HG03521 (cell line): Measurements from ENCODE around the gene ZNF821.
"Not testable (repeated sequence)": the region's sequence is repeated elsewhere in the genome, so short reads cannot be mapped to it uniquely, and the experiment has no call there.

ENCODE experiments used
- ATAC-seq: cut with Tn5 transposase; IDR thresholded peaks from one replicate; pipeline ENCODE4 v1.9.1; 2021; ENCODE audit warnings: mild to moderate bottlenecking, moderate library complexity; ENCODE audit not compliant: unreplicated experiment

The ZNF821 gene

GRCh38 chr16:71883849-71884638 is at the start of gene ZNF821:
Gene ZNF821, minus strand, starts transcription at chr16:71884182. Its CDS starts 4,236 bp downstream, at chr16:71879946.
- peak; percentile 29 for ATAC-seq

DNA sequence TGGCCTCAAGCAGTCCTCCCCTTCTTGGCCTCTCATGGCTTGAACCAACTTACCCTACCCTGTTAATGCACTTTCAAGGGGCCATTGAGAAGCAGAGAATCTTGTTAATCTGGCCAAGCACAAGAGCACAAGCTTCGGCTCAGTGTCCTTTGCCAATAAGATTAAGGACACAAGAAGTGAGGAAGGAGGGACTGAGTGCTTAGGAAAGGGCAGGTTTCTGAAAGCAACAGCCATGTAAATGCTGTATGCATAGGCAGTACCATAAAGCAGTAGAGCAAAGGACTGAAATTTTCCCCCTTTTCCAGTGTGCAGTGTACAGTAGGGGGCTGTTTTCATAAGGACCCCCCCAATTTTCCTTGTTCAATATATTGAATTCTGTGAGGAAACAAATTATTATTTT is 49.0 kb upstream of the ZNF821 start:
- no peak for ATAC-seq

- ATAC-seq: no peak
These were observed 47.6 kb upstream of the ZNF821 start for GRCh38 chr16:71931599-71931998.

DNA sequence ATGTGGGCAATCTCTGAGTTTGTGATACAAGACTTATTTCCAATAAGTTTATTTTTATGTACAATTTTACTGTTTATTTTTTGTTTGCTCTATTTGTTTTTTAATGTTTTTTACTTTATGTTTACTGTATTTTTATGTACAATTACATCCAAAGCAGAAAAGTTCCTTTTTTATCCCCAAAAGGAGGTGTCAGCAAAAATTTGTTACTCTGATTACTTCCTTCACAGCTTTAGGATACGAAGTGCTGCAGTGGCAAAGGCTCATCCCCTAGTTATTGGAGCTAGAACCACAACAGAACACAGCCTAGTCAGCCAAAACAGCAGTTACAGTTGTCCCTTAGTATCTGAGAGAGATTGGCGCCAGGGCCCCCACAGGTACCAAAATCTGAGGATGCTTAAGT is 47.0 kb upstream of the ZNF821 start:
- no peak for ATAC-seq

- ATAC-seq: no peak
These were observed 46.1 kb upstream of the ZNF821 start for GRCh38 chr16:71930013-71930563.

- ATAC-seq: no peak
These were observed 45.1 kb upstream of the ZNF821 start for GRCh38 chr16:71929048-71929447.

- no peak for ATAC-seq
These were observed 43.8 kb upstream of the ZNF821 start for GRCh38 chr16:71927787-71928186.

GRCh38 chr16:71927383-71927782 is 43.4 kb upstream of the ZNF821 start:
- ATAC-seq: no peak

DNA sequence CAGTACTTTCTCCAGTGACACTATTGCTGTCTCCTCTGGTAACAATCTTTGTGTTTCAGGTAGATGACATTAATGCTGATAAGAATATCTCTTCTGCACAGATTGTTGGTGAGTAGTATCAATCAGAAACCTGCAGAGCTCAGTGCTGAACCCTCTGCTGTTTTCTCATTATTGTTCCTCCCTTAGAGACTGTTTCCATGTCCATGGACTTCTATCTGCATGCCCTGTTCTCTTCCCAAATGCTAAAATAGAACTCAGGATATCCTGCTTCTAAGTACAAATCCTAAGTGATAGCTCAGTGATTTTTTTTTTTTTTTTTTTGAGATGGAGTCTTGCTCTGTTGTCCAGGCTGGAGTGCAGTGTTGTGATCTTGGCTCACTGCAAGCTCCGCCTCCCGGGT is 40.7 kb upstream of the ZNF821 start:
- no peak for ATAC-seq

GRCh38 chr16:71923941-71924690 is 40.1 kb upstream of the ZNF821 start:
- no peak for ATAC-seq

DNA sequence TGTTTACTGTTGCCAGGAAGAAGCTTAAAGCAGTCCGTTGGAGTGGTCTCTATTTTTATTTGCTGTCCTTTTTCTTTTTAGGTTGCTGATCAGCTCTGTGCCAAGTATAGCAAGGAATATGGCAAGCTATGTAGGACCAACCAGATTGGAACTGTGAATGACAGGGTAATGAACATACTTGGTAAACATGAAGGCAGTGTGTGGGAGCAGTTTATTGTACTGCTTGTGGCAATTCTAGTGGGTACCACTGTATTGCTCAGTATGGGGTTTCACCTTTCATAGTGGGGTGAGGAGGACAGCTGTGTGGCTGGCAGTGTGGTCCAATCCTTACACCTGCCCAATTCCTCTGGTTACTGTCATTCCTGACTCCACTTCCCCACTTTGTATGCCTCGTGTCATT is 36.7 kb upstream of the ZNF821 start:
- ATAC-seq: no peak

- ATAC-seq: peak; percentile 75
These were observed 35.1 kb upstream of the ZNF821 start for GRCh38 chr16:71919035-71919434.

DNA sequence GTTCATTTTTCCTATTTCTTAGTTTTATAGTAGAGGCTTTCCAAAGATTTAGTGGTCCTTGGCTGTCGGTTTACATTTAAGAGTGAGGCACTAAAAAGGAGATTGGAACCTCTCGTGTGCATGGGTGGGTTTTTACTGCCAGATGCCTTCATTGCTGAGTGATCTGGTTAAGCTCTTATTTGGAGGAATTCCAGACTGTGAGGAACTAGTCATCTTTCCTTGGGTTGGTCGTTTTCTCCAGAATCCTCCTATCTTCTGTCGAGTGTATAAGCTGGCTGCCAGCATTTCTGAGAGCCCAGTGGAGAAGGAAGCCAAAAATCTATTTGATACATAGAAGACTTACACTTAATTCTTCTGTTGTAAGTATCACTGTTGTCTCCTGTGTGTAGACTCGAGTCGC is 33.9 kb upstream of the ZNF821 start:
- no peak for ATAC-seq

- no peak for ATAC-seq
These were observed 32.5 kb upstream of the ZNF821 start for GRCh38 chr16:71916397-71916920.

DNA sequence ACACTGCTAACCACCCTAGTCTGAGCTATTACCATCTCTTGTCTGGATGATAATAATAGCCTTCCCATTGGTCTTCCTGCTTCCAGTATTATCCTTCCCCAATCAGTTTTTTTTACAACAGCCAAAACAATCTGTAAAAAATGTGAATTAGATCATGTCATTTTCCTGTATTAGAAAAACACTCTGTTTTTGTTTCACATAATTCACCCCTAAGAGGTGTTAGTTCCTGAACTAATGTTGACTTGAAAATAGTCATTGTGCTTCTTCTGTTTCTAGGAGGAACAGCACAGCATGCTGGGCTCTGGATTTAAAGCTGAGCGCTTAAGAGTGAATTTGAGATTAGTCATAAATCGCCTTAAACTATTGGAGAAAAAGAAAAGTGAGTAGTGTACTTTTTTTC is 31.4 kb upstream of the ZNF821 start:
- no peak for ATAC-seq

DNA sequence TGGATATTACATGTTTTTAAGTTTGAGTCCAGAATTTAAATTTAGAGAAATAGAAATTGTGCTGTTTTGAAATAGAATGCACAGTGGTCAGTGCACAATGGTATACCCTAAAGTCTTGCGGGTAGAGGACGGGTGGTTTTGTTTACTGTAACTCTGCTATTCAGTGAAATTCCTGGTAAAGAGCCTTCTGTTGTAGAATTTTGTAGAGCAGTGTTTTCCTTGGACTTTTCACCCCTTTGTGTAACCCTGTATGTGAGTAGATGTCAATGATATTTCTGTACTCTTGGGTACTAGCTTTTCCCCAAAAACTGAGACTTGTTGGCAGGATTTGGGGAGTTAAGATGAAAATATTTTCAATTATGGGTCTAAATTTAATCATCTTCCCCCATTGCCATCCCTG is 30.8 kb upstream of the ZNF821 start:
- no peak for ATAC-seq

- ATAC-seq: no peak
These were observed 28.7 kb upstream of the ZNF821 start for GRCh38 chr16:71912534-71913275.

DNA sequence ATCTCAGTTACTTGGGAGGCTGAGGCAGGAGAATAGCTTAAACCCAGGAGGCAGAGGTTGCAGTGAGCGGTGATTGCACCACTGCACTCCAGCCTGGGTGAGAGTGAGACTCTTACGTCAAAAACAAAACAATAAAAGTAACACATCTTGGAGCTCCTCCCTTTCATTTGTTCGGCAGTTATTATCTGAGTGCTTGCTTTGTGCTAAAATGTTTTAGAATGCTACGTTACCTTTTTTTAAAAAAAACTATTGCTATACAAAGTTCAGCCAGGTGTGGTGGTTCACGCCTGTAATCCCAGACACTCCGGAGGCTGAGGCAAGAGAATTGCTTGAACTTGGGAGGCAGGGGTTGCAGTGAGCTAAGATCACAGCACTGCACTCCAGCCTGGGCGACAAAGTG is 27.1 kb upstream of the ZNF821 start:
- ATAC-seq: no peak

DNA sequence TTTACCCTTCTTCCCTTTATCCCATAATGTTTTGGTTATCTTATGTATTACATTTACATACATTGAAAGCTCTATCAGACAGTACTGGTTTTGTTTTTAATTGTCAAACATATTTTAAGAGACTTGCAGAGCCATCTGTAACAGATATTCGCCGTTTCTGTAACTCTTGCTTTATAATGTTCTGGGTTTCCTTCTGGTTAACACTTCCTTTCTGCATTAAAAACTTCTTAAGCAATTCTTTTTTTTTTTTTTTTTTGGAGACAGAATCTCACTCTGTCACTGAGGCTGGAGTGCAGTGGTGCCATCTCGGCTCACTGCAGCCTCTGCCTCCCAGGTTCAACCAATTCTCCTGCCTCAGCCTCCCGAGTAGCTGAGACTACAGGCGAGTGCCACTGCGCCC is 21.8 kb upstream of the ZNF821 start:
- ATAC-seq: not testable (repeated sequence)

DNA sequence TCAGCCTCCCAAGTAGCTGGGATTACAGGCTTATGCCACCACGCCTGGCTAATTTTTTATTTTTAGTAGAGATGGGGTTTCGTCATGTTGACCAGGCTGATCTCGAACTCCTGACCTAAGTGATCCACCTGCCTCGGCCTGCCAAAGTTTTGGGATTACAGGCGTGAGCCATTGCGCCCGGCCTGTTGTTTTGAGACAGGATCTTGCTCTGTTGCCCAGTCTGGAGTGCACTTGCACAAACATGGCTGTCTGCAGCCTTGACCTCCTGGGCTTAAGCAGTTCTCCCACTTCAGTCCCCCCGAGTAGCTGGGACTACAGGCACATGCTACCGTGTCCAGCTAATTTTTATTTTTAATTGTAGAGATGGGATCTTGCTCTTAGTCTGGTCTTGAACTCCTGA is 20.3 kb upstream of the ZNF821 start:
- ATAC-seq: no peak

- no peak for ATAC-seq
These were observed 19.6 kb upstream of the ZNF821 start for GRCh38 chr16:71903608-71904007.
